Stimulated activated memory B cell treated with anti-CD40 and anti-IgM and Interleukin-4, amounts not matched to agents 10 μg/mL and 1 μg/mL and 100 μg/mL, for 72 hours (primary cell): ENCODE measurements around the gene PDK3.
A peak's percentile ranks its signal among the peaks of the same experiment; 100 is the strongest.

Experiments used
- ATAC-seq: fragments of 150-1000 bp; cut with Tn5 transposase; 2 replicates; pipeline ENCODE4 v1.10.0; 2021
- H3K27ac Mint-ChIP-seq: one replicate; pipeline ENCODE4 v1.8.0; 2022; ENCODE audit warnings: mild to moderate bottlenecking, mixed read lengths
- H3K27me3 Mint-ChIP-seq: one replicate; pipeline ENCODE4 v1.8.0; 2022; ENCODE audit warnings: mixed read lengths
- H3K36me3 Mint-ChIP-seq: one replicate; pipeline ENCODE4 v1.8.0; 2022; ENCODE audit warnings: mixed read lengths
- H3K4me1 Mint-ChIP-seq: one replicate; pipeline ENCODE4 v1.8.0; 2022; ENCODE audit warnings: mixed read lengths
- H3K4me3 Mint-ChIP-seq: one replicate; pipeline ENCODE4 v1.8.0; 2022; ENCODE audit warnings: mild to moderate bottlenecking, moderate library complexity, mixed read lengths
- H3K9me3 Mint-ChIP-seq: one replicate; pipeline ENCODE4 v1.8.0; 2022; ENCODE audit warnings: mixed read lengths

PDK3 gene

DNA sequence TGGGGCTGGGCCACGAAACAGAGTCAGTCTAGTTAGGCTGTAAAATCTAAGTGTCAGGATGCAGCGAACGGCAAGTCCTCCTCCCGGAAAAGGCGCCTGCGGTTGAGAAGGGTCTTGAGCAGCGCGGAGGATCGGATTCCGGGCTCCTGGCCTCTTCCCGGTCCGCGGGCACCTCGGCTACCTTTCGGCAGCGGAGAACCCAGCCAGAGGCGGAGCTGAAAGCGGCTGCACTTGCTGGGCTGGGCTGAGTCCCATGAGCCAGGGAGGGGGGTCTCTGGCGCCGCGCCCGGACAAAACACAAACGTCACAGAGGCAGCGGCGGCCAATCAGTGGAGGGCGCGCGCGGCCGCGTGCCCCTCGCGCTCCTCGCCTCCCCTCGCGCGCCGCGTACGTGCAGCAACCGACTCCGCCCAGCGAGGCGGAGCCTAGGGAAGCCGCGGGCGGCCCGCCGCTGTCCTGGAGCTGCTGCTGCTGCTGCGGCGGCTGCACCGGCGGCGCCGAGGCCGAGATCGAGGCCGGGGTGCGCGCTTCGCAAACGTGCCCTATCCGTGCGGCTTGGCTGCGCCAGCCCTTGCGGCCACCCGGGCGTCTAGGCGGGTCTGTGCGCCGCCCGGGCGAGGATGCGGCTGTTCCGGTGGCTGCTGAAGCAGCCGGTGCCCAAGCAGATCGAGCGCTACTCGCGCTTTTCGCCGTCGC, at the start of gene PDK3:
PDK3 (plus strand) TSS at position 451 of the 696 bp plus-strand sequence; CDS start at position 621, 170 bp downstream.
- Mint-ChIP-seq H3K4me1 (peaks cover 44% of the 10 kb centered on the region), H3K36me3 (no peaks in the 10 kb centered on the region), H3K9me3 (no peaks in the 10 kb centered on the region), H3K27ac (peak within 1 kb of the TSS; percentile 81), H3K27me3 (no peaks in the 10 kb centered on the region), H3K4me3 (peak within 1 kb of the TSS; percentile 78)
- ATAC-seq: peak; percentile 98

DNA sequence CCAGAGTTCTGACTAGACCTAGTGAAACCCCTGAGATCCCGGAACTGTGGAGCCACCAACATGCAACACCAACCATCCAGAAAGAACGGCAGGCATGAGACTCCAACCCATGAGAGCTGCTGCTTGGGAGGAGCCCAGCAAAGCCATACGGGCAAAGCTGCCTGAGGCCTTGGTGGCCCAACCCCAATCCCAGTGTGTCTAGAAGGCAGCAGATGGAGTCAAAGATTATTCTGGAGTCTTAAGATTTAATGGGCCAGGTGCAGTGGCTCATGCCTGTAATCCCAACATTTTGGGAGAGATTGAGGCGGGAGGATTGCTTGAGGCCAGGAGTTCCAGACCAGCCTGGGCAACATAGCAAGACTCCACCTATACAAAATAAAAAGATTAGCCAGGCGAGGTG, 49.2 kb upstream of the PDK3 start:
- no peaks in the 10 kb centered on the region for H3K4me1 Mint-ChIP-seq
- no peak overlapping the region for H3K27ac Mint-ChIP-seq
- ATAC-seq: no peak
- no peaks in the 10 kb centered on the region for H3K27me3 Mint-ChIP-seq
- no peaks in the 10 kb centered on the region for H3K9me3 Mint-ChIP-seq
- no peaks in the 10 kb centered on the region for H3K36me3 Mint-ChIP-seq
- no peak overlapping the region for H3K4me3 Mint-ChIP-seq

DNA sequence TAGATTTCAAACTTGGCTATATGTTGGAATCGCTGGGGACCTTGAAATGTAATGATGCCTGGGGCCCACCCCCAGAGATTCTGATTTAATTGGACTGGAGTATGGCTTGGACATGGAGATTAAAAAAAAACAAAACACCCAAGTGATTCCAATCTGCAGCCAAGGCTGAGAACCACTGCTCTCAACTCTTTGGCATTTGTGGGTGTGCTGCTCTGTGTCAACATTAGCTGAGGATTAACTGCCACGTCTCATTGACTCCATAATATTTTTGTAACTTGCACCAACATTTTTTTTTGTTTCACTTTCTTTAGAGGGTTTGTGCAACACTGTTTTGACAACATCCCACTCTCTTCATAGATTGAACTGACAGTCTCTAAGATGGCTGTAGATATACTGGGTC, 41.1 kb upstream of the PDK3 start:
- Mint-ChIP-seq H3K9me3 (no peaks in the 10 kb centered on the region), H3K4me3 (no peak overlapping the region), H3K27me3 (no peaks in the 10 kb centered on the region), H3K36me3 (no peaks in the 10 kb centered on the region), H3K27ac (no peak overlapping the region), H3K4me1 (no peaks in the 10 kb centered on the region)
- ATAC-seq: no peak

DNA sequence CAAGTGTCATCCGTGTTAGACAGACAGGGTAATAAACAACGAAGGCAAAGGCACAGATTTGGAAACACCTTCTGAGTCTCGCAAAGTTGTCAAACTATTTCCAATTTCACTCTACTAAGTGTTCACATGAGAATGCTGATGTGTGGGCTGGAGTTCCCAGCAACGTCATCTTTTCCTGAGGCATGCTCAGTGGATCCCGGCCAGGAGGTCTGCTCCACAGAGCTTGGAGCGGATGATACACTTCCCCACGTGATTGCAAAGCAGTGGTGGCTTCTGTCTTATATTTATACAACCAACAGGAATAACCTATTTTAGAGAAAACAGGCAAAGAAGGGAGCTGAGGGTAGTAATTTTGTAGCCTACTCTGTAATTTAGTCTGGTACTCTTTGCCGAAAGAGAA, 40.1 kb upstream of the PDK3 start:
- H3K4me1 Mint-ChIP-seq: no peaks in the 10 kb centered on the region
- no peaks in the 10 kb centered on the region for H3K36me3 Mint-ChIP-seq
- H3K27ac Mint-ChIP-seq: no peak overlapping the region
- no peaks in the 10 kb centered on the region for H3K27me3 Mint-ChIP-seq
- no peak overlapping the region for H3K4me3 Mint-ChIP-seq
- no peak for ATAC-seq
- no peaks in the 10 kb centered on the region for H3K9me3 Mint-ChIP-seq

DNA sequence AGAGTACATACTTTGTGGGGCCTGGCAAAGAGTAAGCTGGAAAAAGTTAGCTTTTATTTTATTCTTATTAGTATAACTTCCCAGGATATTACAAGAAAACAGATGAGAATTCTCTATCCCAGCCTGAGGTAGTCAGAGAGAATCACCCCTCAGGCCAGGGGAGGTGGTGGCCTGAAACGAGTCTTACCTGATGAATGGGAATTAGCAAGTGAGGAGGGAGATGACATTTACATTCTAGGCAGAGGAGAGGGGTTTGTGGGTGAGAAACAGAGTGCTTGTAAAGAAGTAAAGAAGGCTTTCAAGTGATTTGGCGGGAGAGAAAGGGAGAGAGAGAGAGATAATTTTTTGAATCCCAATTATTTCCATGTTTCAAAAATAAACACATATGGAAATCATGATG, 39.3 kb upstream of the PDK3 start:
- H3K36me3 Mint-ChIP-seq: no peaks in the 10 kb centered on the region
- no peak overlapping the region for H3K27ac Mint-ChIP-seq
- H3K4me1 Mint-ChIP-seq: no peaks in the 10 kb centered on the region
- H3K27me3 Mint-ChIP-seq: no peaks in the 10 kb centered on the region
- ATAC-seq: no peak
- H3K4me3 Mint-ChIP-seq: no peak overlapping the region
- no peaks in the 10 kb centered on the region for H3K9me3 Mint-ChIP-seq

DNA sequence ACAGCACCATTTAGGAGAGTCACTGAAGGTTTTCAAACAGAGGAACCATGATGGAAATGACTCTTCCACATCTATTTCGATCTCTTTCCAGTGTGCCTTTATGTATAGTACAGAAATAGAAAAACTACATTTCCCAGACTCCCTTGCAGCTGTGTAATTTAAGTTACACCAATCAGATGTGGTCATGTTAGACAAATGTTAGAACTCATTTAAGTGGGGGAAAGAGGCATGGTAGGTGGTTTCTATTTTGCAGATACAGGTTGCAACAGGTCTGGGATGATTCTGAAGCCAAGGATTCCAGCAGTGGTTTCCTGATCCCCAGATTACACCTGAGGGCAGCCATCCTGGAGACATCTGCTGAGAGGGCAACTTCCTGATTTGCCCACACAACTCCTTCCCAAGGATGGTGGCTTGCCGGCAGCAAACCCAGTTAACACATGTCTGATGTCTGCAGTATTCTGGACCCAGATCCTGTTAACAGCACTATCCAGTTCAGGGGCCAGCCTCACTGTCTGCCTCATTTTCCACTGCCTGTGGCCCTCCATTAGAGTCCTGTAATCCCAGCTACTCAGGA, 38.7 kb upstream of the PDK3 start:
- Mint-ChIP-seq H3K9me3 (no peaks in the 10 kb centered on the region), H3K36me3 (no peaks in the 10 kb centered on the region), H3K4me3 (no peak overlapping the region), H3K4me1 (no peaks in the 10 kb centered on the region), H3K27me3 (no peaks in the 10 kb centered on the region), H3K27ac (no peak overlapping the region)
- ATAC-seq: no peak

DNA sequence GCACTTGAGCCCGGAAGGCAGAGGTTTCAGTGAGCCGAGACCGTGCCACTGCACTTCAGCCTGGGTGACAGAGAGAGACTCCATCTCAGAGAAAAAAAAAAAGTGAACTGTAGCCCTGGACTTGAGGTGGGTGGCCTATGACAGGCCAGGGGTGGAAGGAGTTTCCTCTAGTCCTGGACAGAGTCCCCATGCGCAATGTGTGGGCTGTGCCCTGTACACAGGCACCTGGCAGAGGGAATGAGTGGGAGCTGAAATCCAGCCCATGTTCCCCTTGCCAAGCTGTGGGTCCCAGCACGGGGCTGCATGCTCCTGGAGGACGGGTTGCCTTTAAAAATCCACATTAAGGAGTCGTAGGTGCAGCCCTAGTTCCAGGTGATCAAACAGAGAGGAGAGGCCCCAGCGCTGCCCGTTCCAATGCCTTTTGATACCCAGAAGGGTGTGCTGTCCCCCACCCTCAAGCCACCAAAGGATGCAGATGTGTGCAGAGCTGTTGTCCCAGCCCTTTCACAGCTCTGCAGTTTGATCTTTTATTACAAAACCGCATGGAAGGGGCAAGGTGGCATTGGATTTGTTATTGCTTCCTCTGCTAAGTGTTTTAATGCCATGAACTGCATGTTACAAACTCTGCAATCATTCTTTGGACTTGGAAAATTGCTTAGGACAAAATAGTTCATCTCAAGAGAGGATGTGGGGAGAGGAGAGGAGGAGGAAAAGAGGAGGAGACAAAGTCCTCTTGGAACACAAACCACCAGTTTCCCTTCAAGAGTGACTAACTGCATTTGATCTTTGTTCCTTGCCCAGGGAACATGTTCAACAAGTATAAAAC, 38.0 kb upstream of the PDK3 start:
- Mint-ChIP-seq H3K4me1 (no peaks in the 10 kb centered on the region), H3K27ac (no peak overlapping the region), H3K27me3 (no peaks in the 10 kb centered on the region), H3K4me3 (no peak overlapping the region), H3K36me3 (no peaks in the 10 kb centered on the region), H3K9me3 (no peaks in the 10 kb centered on the region)
- ATAC-seq: no peak

DNA sequence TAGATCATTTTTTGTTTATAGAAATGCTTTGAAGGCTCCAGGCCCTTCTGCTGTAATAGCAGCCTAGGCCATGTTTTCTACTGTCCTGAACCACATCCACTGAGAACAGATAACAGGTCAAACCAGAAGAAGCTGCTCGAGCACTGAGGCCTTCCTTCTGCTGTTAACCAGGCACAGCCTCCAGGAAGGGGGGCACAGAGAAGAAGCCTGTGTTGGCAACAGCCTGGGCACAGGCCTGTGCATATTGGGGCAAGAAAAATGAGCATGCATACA, 37.4 kb upstream of the PDK3 start:
- Mint-ChIP-seq H3K36me3 (no peaks in the 10 kb centered on the region), H3K27ac (no peak overlapping the region), H3K4me1 (no peaks in the 10 kb centered on the region), H3K9me3 (peaks cover 4% of the 10 kb centered on the region), H3K4me3 (no peak overlapping the region), H3K27me3 (no peaks in the 10 kb centered on the region)
- no peak for ATAC-seq

DNA sequence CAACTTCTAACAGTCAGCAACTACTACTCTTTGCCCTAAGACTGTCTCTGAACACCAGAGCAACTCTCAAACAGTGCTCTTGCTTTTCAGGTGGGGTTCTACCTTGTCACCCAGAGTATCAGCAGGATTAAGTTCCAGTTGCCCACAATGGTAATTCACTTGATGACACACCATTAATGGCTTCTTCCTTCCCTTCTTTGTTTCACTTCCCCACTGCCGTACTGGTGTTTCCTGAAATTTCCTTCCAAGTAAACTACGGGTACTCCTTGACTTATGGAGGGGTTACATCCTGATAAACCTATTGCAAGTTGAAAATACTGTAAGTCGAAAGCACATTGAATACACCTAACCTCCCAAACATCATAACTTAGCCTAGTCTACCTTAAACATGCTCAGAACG, 36.6 kb upstream of the PDK3 start:
- H3K36me3 Mint-ChIP-seq: no peaks in the 10 kb centered on the region
- H3K27ac Mint-ChIP-seq: no peak overlapping the region
- H3K4me3 Mint-ChIP-seq: no peak overlapping the region
- ATAC-seq: no peak
- H3K4me1 Mint-ChIP-seq: no peaks in the 10 kb centered on the region
- H3K27me3 Mint-ChIP-seq: no peaks in the 10 kb centered on the region
- peaks cover 4% of the 10 kb centered on the region for H3K9me3 Mint-ChIP-seq

DNA sequence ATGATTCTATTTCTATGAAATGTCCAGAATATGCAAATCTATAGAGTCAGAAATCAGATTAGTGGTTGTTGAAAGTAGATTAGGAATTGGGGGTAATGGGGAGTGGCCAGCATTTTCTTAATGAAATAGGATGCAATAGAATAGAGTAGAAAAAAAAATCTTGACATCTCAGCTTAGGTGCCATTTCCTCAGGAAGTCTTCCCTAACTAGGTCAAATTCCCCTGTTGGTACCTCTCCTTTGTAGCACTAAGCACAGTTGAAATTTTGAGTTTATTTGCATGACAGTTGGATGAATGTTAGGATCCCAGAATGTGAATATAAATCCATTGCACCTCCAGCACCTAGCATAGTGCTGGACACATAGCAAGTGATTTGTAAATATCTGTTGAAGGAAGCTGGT, 30.0 kb upstream of the PDK3 start:
- Mint-ChIP-seq H3K27ac (no peak overlapping the region), H3K4me1 (peaks cover 5% of the 10 kb centered on the region), H3K36me3 (no peaks in the 10 kb centered on the region), H3K9me3 (peaks cover 4% of the 10 kb centered on the region), H3K4me3 (no peak overlapping the region), H3K27me3 (no peaks in the 10 kb centered on the region)
- no peak for ATAC-seq

DNA sequence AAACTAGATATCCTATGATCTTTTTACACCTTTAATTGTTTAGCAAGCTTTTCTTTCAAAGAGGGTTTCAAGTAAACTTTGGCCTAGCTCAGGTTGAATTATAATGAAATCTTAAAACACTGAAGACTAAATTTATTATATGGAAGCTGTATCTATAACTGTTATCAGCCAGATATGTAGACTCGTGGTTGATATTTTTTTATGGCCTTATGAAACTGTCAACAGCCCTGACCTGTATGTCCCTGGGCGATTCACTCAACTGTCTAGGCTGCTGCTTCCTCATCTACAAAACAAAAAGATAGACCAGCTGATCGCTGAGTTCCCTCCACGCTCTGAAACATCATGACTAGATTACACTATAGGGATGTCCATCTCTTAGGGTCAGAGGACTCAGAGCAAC, 21.2 kb upstream of the PDK3 start:
- no peaks in the 10 kb centered on the region for H3K36me3 Mint-ChIP-seq
- no peak for ATAC-seq
- no peak overlapping the region for H3K27ac Mint-ChIP-seq
- H3K9me3 Mint-ChIP-seq: no peaks in the 10 kb centered on the region
- H3K4me3 Mint-ChIP-seq: no peak overlapping the region
- no peaks in the 10 kb centered on the region for H3K27me3 Mint-ChIP-seq
- H3K4me1 Mint-ChIP-seq: no peaks in the 10 kb centered on the region

DNA sequence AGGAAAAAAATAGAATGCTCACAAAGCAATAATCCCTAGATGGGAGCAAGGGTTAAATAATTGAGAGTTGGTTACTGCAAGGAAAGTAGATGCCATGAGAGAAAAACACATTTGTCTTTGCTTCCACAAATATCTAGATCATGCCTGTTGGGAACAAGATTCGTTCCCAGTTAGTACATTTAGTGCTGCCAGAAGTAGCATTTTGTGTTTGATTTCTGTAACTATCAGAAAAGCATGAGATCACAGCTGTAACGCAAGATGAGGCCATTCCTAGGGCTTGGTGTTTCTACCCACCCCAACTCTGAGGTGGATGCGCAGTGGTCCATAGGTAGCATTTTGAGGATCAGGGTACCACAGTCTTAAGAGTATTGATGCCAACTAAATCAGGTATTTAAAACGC, 20.4 kb upstream of the PDK3 start:
- H3K9me3 Mint-ChIP-seq: no peaks in the 10 kb centered on the region
- no peak for ATAC-seq
- H3K27ac Mint-ChIP-seq: no peak overlapping the region
- H3K4me3 Mint-ChIP-seq: no peak overlapping the region
- no peaks in the 10 kb centered on the region for H3K36me3 Mint-ChIP-seq
- no peaks in the 10 kb centered on the region for H3K4me1 Mint-ChIP-seq
- H3K27me3 Mint-ChIP-seq: no peaks in the 10 kb centered on the region

DNA sequence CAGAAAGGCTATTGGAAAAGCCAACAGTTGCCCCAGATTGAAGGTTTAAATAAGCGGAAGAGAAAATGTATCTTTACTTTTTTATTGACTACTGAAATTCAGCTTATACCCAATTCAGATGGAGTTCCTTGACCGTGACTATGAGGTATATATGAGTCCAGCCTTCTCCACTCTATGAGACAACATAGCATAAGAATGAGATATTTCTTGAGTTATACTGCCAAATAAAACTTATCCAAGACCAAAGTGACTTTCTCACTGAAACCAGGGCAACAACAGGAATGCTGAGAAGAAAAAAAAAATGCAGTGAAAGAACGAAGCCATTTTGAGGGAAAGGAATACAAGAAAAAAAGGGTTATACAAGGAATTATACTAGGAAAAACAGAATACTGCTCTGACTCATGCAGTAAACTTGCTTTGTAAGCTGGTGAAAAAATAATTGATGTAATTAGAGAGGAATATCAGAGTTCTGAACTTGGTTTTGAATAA, 16.3 kb upstream of the PDK3 start:
- Mint-ChIP-seq H3K4me3 (no peak overlapping the region), H3K27ac (no peak overlapping the region), H3K27me3 (no peaks in the 10 kb centered on the region), H3K9me3 (peaks cover 3% of the 10 kb centered on the region), H3K4me1 (no peaks in the 10 kb centered on the region), H3K36me3 (peaks cover 5% of the 10 kb centered on the region)
- ATAC-seq: no peak

DNA sequence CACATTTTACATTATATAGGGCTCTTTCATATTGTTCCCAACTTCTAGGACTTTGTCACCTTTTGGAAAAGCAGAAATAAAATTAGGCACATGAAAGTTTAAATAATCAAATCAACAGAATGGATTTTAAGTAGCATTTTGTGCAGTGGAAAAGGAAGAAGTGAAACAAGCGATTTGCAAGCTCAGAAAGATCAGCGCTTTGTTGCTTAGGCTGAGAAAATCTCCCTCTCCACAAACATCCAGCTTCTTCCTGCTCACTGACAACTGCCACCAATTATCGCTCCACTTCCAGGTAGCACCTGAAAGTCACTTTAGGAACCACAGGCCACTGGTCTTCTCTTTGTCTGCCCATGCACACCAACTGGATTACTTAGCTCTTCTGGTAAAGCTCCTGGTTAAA, 2.0 kb upstream of the PDK3 start:
- Mint-ChIP-seq H3K4me1 (peaks cover 46% of the 10 kb centered on the region), H3K4me3 (peak overlapping the region; percentile 7), H3K9me3 (no peaks in the 10 kb centered on the region), H3K36me3 (no peaks in the 10 kb centered on the region), H3K27ac (peak overlapping the region; percentile 24), H3K27me3 (no peaks in the 10 kb centered on the region)
- ATAC-seq: no peak

DNA sequence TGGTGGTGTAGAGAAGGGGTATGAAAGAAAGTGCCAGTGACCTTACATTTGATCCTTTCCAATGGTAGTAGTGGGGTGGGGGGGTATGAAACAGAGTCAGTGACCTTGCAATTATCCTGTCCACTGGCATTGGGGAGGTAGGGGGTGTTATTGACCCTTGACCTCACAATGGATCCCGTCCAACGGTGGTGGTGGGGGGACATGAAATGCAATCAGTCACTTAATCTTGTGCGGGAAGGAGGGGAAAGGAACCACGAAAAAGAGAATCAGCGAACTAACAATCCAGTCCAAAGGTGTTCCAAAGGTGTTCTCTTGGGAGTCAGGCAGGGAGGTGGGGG, 619 bp upstream of the PDK3 start:
- Mint-ChIP-seq H3K36me3 (no peaks in the 10 kb centered on the region), H3K4me1 (peaks cover 43% of the 10 kb centered on the region), H3K27me3 (no peaks in the 10 kb centered on the region), H3K4me3 (peak overlapping the region; percentile 78), H3K9me3 (no peaks in the 10 kb centered on the region), H3K27ac (peak overlapping the region; percentile 81)
- no peak for ATAC-seq

DNA sequence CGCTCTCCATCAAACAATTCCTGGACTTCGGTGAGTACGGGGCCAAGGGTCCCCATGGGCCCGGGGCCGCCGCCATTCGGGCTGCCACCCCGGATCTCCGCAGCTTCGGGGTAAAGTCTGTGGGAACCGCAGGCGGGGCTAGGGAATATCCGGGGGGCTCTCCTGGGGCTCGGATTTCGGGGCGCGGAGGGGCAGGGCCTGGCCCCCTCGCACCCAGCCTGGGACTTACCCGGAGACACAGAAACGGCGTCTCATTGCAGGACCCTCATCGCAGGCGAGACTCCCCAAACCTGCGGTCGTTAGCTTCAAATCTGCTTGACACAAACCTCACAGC, 413 bp downstream of the PDK3 start:
- Mint-ChIP-seq H3K36me3 (no peaks in the 10 kb centered on the region), H3K27me3 (no peaks in the 10 kb centered on the region), H3K9me3 (no peaks in the 10 kb centered on the region), H3K27ac (peak overlapping the region; percentile 81), H3K4me1 (peaks cover 49% of the 10 kb centered on the region), H3K4me3 (peak overlapping the region; percentile 78)
- peak; percentile 18 for ATAC-seq
